Measurements from ENCODE around the gene CC2D2B. TPM values are rescaled to one million over a fixed set of nuclear protein-coding genes. Genes with fewer than 3 reads are reported as not detected.

The CC2D2B gene
- total RNA-seq, 1 donor from 2014 or later, result 0.30 TPM

Other genes with a start within 250 kb of the CC2D2B start
- gene TCTN3, start 214.0 kb upstream of the CC2D2B start, total RNA-seq, result 17.7 and 48.1 TPM in 2 replicates
- gene ENTPD1, start 151.8 kb upstream of the CC2D2B start, total RNA-seq, result 0.20 and 0.52 TPM in 2 replicates
- gene CCNJ, start 135.6 kb downstream of the CC2D2B start, total RNA-seq, result 11.6 and 13.9 TPM in 2 replicates
- gene ZNF518A, start 222.3 kb downstream of the CC2D2B start, total RNA-seq, result 16.5 and 29.3 TPM in 2 replicates